SK-N-MC (cell line): ENCODE results near the gene CLIP2.

ENCODE experiments used
- EZH2 ChIP-seq: fragments of 200-600 bp; sonication (generic); IDR thresholded peaks from one replicate; pipeline ENCODE4 v1.6.1; 2017; ENCODE audit warnings: antibody characterized with exemption
- POLR2AphosphoS5 ChIP-seq: IDR thresholded peaks from 2 replicates; pipeline ENCODE4 v1.6.1; 2012; ENCODE audit warnings: mild to moderate bottlenecking, low read depth, low read length, borderline replicate concordance

DNA sequence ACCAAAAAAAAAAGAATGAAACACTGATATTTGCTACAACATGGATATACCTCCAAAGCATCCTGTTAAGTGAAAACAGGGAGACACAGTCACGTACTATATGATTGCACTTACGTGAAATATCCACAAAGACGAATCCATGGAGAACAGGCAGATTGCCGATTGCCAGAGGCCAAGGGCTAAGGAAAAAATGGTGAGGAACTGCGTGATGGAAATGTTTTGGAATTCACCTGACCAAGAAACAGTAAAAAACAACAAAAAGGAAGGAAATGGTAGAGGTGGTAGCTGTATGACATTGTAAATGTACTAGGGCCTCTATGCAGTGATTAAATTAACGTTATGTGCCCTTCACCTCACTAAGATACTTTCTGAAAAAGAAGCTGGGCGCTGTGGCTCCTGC, 120.4 kb downstream of the CLIP2 start:
- no peak for TF ChIP-seq EZH2
- TF ChIP-seq POLR2AphosphoS5: no peak
